Adrenal gland (tissue), 5 donors: ENCODE results near the gene NSD1.

Experiments
- CTCF ChIP-seq, 6 experiments: fragments of 450-650 bp in 4 of 6; fragments of 200-600 bp in 2 of 6; sonication (generic) in 1 of 6; IDR thresholded peaks; 1 replicate in 5 of 6; 2 replicates in 1 of 6; pipeline versions ENCODE4 v1.5.1 to v1.8.0; 2016 to 2021; ENCODE audit warnings: antibody characterized with exemption in 6 of 6, mild to moderate bottlenecking in 2 of 6, moderate library complexity in 1 of 6
- POLR2A ChIP-seq, 2 donors: fragments of 450-650 bp; IDR thresholded peaks; one replicate each; pipeline ENCODE4 v1.6.1; 2017; ENCODE audit warnings: antibody characterized with exemption in 2 of 2, mild to moderate bottlenecking in 2 of 2, moderate library complexity in 1 of 2
- donor health status: DM: no; HTN: no; CAD: no.

- TF ChIP-seq CTCF (IDR thresholded peaks at IDR 0.05) (no peak), POLR2A (IDR thresholded peaks at IDR 0.05) (no peak)
These were observed 38.4 kb downstream of the NSD1 start for GRCh38 chr5:177171961-177172360.
